ENCODE measurements around the gene CR1L.

The CR1L gene

GRCh38 chr1:207745285-207745684 is 100.4 kb downstream of the CR1L start:
- TF ChIP-seq ZNF274 (IDR thresholded peaks at IDR 0.05; ENCODE audit: low read depth, low read length), result no peak
- no peak overlapping the region for H3K4me3 ChIP-seq (ENCODE audit: low read length)

- no peak for TF ChIP-seq ZNF274 (IDR thresholded peaks at IDR 0.05; ENCODE audit: low read depth, low read length)
- no peak overlapping the region for H3K4me3 ChIP-seq (ENCODE audit: low read length)
These were observed 101.2 kb downstream of the CR1L start for GRCh38 chr1:207745839-207746767.

GRCh38 chr1:207747627-207748492 is 102.9 kb downstream of the CR1L start:
- no peak for TF ChIP-seq ZNF274 (IDR thresholded peaks at IDR 0.05; ENCODE audit: low read depth, low read length)

GRCh38 chr1:207748737-207749528 is 104.0 kb downstream of the CR1L start:
- no peak overlapping the region for H3K4me3 ChIP-seq (ENCODE audit: low read length)
- TF ChIP-seq ZNF274 (IDR thresholded peaks at IDR 0.05; ENCODE audit: low read depth, low read length), result no peak

More at GRCh38 chr1:207747627-207748492, 102.9 kb downstream of the CR1L start:
- no peak overlapping the region for H3K4me3 ChIP-seq (ENCODE audit: low read length)

- TF ChIP-seq ZNF274 (IDR thresholded peaks at IDR 0.05; ENCODE audit: low read depth, low read length), result no peak
- H3K4me3 ChIP-seq (ENCODE audit: low read length), result peak overlapping the region; percentile 78
These were observed 105.8 kb downstream of the CR1L start for GRCh38 chr1:207750631-207751305.

- H3K4me3 ChIP-seq (ENCODE audit: low read length), result peak overlapping the region; percentile 78
These were observed 106.5 kb downstream of the CR1L start for GRCh38 chr1:207751463-207751789.

GRCh38 chr1:207751790-207752455 is 107.0 kb downstream of the CR1L start, which contains the start of gene CD46:
Gene CD46 (plus strand): TSS chr1:207752054. CDS start chr1:207752213, 159 bp downstream.
- H3K4me3 ChIP-seq (ENCODE audit: low read length), result peak within 1 kb of the TSS; percentile 78
- TF ChIP-seq ZNF274 (IDR thresholded peaks at IDR 0.05; ENCODE audit: low read depth, low read length), result no peak

- TF ChIP-seq ZNF274 (IDR thresholded peaks at IDR 0.05; ENCODE audit: low read depth, low read length), result no peak
- peak overlapping the region; percentile 78 for H3K4me3 ChIP-seq (ENCODE audit: low read length)
These were observed 107.6 kb downstream of the CR1L start for GRCh38 chr1:207752456-207752998.

GRCh38 chr1:207753611-207754010 is 108.7 kb downstream of the CR1L start:
- H3K4me3 ChIP-seq (ENCODE audit: low read length), result peak overlapping the region; percentile 78
- TF ChIP-seq ZNF274 (IDR thresholded peaks at IDR 0.05; ENCODE audit: low read depth, low read length), result no peak

GRCh38 chr1:207754011-207754410 is 109.1 kb downstream of the CR1L start:
- H3K4me3 ChIP-seq (ENCODE audit: low read length), result no peak overlapping the region; the same call in 1 of the 2 replicates
- TF ChIP-seq ZNF274 (IDR thresholded peaks at IDR 0.05; ENCODE audit: low read depth, low read length), result no peak

- no peak for TF ChIP-seq ZNF274 (IDR thresholded peaks at IDR 0.05; ENCODE audit: low read depth, low read length)
- no peak overlapping the region for H3K4me3 ChIP-seq (ENCODE audit: low read length)
These were observed 110.2 kb downstream of the CR1L start for GRCh38 chr1:207754974-207755700.
